Activated CD8-positive, alpha-beta memory T cell treated with anti-CD3 and anti-CD28 coated beads for 24 hours (primary cell): ENCODE data around the gene HMCN1.
"Not testable (repeated sequence)": the region's sequence is repeated elsewhere in the genome, so short reads cannot be mapped to it uniquely, and the experiment has no call there.

ENCODE experiments used
- DNase-seq: peaks from one replicate; pipeline ENCODE4 v3.0.0-alpha.2; 2020

The HMCN1 gene

GRCh38 chr1:186179231-186179630, 445.0 kb downstream of the HMCN1 start:
- no peak for DNase-seq

- no peak for DNase-seq
Measured at GRCh38 chr1:186183219-186183618, 449.0 kb downstream of the HMCN1 start.

DNA sequence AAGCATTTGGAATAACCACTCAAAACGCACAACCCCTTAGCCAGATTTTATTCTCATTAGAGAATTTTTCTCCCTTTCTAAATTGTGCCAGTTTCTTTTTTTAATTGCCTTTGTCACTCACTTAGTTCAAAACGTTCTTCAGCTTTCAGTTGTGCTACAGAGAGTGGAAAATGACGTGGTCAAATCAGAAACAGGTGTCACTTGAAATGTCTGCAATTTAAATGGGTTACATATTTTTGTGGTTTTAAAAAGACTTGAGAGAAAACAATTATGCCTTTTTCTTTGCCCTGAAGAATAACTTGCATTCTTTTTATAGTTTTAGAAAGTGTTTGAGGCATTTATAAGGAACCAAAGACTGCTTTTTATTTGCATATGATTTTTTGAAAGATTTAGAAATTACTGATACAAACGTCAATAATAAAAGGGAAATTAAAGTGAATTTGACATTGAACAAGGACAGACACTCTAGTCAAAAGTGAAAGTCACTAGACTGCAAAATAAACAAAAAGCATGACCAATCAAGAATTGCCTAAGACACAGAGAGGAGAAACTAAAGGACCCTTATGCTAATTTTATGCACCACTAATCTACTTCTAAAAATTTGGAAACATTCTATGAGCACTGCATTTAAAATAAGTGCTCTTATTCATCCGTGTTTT, 449.9 kb downstream of the HMCN1 start:
- no peak for DNase-seq

- DNase-seq = not testable (repeated sequence)
Measured at GRCh38 chr1:186186251-186186650, 452.1 kb downstream of the HMCN1 start.

- DNase-seq = no peak
Measured at GRCh38 chr1:186187601-186188000, 453.4 kb downstream of the HMCN1 start.

GRCh38 chr1:186188004-186188539, 453.9 kb downstream of the HMCN1 start:
- DNase-seq = no peak

DNA sequence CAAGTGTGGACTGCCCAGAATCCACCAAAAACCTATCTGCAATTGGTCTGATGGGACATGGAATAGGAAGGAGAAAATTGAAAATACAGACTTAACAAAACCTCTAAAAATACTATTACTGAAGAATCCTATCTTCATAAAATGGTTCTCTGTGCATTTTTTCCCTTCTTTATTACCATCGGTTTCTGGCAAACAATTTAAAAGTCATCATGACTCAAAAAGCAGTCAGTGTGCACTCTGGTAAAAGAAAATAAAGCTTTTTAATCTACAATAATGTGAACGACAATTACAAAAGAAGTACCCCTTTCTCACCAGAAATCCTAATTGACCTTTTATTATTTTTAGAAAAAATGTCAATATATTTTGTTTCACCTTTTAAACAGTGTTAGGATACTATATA, 454.5 kb downstream of the HMCN1 start:
- DNase-seq = no peak

DNA sequence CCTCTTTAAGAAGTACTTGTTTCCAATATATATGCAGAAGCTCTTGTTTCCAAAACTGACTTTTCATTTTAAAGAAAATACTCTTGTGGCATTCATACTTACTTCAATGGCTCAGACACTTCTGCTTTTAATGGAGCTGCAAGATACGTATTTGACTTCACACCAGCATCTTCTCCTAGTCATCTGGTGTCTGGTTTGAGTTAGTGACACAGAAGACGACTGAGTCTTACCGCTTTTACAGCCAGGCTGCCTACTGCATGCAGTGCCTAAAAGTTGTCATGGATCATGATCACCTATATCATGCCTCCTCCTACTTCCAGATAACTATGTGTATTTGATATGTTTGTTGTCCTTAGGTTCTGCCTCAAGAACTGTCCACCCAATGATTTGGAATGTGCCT, 455.0 kb downstream of the HMCN1 start:
- no peak for DNase-seq

- DNase-seq = no peak
Measured at GRCh38 chr1:186191511-186191910, 457.3 kb downstream of the HMCN1 start.

DNA sequence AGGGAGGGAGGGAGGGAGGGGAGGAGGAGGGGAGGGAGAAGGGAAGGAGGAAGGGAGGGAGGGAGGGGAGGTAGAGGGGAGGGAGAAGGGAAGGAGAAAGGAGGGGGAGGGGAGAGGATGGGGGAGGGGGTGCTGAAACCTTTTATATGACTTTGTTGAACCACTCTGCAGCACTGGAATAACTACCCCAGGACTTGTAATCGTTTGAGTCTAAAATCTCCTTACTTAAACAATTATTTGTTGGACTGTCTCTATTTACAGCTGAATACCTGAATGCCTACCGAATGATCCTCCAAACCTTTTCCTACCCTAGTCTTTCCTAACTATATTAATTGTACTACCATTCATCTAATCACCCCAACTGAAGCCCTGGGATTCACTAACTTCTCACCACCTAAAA, 459.0 kb downstream of the HMCN1 start:
- no peak for DNase-seq

GRCh38 chr1:186194107-186194756, 460.0 kb downstream of the HMCN1 start:
- DNase-seq = no peak

DNA sequence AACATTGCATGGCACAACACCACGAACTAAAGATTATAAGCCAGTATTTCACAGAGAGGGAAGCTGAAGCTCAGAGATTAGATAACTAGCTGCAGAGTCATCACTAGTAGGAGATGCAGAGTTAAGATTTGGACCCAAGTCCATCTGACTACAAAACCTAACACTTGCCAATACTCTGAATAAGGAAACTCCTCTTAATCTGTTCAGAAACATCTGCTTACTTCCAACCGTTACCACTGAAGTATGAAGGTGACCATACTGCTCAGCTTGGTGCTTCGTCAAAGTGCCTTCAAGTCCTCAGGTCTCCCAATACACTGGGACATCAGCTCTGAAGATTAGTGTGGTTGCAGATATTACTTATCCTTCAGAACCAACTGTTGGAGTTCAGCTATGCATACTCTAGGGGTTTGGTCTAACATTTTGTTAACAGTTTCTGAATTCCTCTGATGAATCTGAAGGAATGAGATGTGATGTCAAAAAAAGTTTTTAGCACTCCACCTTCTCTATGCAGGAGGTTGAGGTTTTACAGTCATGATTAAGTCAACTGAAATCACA, 461.3 kb downstream of the HMCN1 start:
- no peak for DNase-seq

- no peak for DNase-seq
Measured at GRCh38 chr1:186202271-186202764, 468.1 kb downstream of the HMCN1 start.

GRCh38 chr1:186202776-186203175, 468.6 kb downstream of the HMCN1 start:
- no peak for DNase-seq

DNA sequence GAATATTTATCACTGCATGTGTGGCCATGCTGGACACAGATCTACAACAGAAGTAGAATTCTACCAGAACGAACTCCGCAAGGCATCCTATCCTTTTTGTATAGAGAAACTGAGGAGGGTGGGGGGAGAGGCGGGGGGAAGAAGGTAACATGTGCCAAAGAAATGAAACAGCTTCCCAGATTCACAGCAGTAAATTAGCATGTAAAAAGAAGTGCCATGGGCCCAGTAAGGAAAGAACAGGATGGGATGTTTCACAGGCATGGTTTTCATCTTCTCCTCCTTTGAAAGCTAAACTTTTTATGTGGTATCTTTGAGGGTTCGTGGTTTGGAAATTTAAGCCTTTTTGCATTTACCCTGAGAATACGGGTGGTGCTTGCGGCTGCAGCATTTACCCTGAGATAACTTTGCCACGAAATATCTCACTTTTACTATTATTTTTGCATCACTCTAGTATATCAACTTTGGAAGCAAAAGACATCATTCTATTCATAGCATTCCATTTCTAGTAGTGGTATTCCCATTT, 471.9 kb downstream of the HMCN1 start:
- no peak for DNase-seq

DNA sequence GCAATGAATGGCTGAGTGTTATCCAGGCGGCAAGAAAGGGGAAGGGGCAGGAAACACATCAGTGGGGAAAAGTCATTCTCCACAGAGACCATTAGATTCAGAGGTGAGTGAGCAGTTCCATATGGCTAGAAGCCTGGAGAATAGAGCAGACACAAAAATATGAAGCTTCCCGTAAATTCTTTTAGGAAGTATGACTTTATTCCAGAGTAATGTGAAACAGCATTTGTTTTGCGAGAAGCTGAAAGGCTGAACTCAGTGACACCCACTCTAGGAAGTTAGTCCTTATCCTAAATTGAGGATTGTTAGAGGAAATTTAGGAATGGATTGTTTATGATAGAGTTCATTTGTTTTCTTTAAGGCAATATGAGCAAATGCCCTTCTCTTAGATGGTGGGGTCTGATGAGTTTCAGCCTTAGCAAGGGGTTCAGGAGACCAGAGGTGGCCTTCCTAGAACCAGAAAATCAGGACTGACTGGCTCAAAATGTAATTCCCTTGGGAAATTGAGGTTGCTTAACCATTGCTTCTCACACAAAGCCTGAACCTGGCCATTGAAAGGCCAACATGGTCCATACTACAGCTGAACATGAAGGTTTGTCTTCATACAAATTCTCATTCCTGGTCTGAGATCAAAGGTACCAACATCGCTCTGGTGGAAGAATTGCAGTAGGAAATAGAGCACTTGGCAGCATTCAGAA, 473.3 kb downstream of the HMCN1 start:
- DNase-seq = no peak

DNA sequence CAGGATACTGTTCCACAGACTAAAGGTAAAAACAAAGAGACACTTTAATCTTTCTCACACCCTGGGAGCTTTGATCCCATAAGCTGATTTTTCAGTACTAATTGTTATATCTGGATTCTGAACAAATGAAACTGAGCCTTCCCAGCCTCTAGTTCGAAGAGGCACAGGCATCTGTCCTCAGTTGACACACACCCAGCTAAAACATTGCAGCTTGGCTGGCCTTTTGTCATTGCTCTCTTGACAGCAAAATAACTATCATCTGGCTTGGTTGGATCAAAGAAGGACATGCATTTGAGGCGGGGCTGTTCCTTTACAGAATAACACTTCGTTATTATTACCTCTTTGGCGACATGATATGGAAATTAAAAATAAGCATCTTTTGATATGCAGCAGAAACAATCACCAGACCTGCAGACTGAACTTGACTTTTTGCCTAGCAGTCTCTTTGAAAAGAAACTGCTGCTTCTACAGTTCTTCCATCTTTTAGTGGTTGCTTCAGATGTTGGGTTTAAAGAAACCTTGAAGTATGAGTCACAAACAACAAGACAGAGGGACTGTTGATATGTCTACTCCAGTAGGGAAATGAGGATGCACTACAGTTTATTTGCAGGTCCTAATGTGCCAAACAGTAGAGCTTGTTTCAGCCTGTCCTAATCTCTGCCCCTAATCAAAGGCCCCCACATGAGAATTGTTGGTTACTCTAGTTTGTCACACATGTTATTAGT, 474.4 kb downstream of the HMCN1 start:
- DNase-seq = no peak

DNA sequence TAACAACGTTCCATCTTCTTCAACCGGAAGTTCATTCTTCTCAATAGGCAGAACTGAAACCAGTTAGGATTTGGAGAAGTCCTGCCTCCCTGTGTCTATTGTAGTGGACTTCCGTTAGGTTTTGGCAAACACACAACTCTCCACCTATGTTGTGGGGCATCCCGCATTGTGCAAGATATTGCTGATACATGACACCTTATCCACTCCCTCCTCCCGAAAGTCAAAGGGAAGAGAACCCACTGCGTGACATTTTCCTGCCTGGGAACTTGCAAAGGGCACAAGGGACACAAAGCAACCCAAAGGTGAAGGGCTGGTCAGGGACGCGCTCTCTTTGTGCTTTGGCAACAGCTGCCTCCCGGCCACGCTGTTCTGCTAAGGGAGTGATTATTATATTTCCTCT, 476.1 kb downstream of the HMCN1 start:
- DNase-seq = no peak

GRCh38 chr1:186211583-186211982, 477.4 kb downstream of the HMCN1 start:
- not testable (repeated sequence) for DNase-seq

DNA sequence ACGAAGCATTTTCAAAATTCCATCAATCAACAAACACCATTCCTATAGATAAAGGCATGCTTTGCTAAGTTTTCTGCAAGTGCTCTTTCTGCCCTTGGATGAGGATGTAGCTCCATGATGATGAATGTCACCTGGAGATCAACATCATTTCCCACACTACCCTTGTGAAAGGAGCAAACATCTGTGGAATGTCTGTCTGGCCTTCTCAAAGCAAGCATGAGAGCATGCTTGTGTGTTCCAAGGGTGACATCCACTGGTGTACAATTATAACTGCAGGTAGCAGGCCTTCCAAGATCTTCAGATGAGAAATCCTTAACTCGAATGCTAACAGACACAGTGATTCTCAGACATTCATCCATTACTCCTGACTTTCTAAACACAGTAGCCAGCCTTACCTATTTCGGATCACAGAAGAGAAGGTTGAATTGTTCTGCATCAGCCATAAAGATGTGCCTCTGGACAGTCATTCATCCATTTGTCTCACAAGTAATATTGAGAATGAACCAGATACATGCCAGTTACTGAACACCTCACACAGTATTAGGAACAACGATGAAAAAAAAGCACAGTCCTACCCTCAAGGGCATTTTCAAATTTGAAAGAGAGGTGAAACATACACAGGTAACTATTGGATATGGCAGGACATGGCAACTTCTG, 478.5 kb downstream of the HMCN1 start:
- DNase-seq = no peak

GRCh38 chr1:186213225-186213607, 479.0 kb downstream of the HMCN1 start:
- DNase-seq = no peak

GRCh38 chr1:186214791-186215190, 480.6 kb downstream of the HMCN1 start:
- DNase-seq = no peak
